Uterus (tissue), 2 donors: Measurements from ENCODE around the gene LCN10.

Experiments
- CTCF ChIP-seq, 4 experiments: fragments of 200-600 bp in 2 of 4; fragments of 450-650 bp in 2 of 4; sonication (generic) in 2 of 4; IDR thresholded peaks; one replicate each; pipeline ENCODE4 v1.5.1; 2016 to 2019; ENCODE audit warnings: antibody characterized with exemption in 4 of 4, mild to moderate bottlenecking in 2 of 4, moderate library complexity in 1 of 4
- POLR2A ChIP-seq, 2 donors: fragments of 450-650 bp; IDR thresholded peaks; one replicate each; pipeline ENCODE4 v1.6.1; 2016; ENCODE audit warnings: antibody characterized with exemption in 2 of 2, mild to moderate bottlenecking in 1 of 2, moderate library complexity in 1 of 2

DNA sequence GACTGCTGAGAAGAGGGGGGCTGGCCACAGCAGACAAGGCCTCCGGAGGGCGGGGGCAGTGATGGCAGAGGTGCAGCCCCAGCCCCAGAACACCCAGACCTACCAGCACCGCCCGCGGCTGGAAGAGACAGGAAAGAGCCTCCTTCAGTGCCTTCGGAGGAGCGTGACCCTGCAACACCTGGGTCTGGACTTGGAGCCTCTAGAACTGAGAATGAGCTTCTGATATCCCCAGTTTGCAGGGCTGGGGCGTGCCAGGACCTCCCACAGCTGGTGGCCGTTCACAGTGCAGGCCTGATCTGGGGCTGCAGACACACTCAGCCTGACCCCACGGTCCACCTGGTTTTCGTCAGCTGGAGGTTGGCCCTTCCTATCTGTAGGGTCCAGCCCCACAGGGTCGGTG, 9.1 kb downstream of the LCN10 start:
- TF ChIP-seq CTCF (IDR thresholded peaks at IDR 0.05) = no peak
- TF ChIP-seq POLR2A (IDR thresholded peaks at IDR 0.05) = no peak
